DMS114 treated with DMSO at 0.1 percent for 48 hours (cell line): Measurements from ENCODE around the gene TRAPPC11.

ENCODE experiments used
- DNase-seq: peaks from one replicate; lab custom pipeline; 2025; ENCODE audit not compliant: unreplicated experiment; lab: John Stamatoyannopoulos, UW

TRAPPC11 gene

GRCh38 chr4:183758061-183758757 lies 99.1 kb downstream of the TRAPPC11 start:
- DNase-seq: no peak

GRCh38 chr4:183758758-183759447 lies 99.8 kb downstream of the TRAPPC11 start:
- no peak for DNase-seq

GRCh38 chr4:183760326-183760725 lies 101.2 kb downstream of the TRAPPC11 start:
- no peak for DNase-seq
